Measurements from ENCODE around the gene CFAP46.

DNA sequence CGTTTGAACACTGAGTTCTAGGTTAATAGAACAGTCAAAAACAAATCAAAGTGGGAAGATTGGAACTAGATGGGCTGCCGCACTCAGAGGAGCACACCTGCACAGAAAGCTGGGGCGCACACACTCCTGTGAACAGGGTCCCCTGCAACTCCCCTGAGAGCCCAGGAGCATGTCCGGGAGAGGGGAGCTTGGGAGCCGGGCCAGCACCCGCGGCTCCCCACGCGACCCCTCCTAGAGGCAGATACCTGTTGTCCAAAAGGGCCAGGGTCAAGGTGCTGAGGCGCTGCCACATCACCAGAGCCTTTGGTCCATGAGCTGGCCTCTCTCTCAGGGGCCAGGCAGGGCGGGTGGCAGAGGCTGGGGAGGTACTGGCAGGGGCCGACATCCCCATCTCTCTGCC is 162.0 kb downstream of the CFAP46 start:
- no peak for TF ChIP-seq YY1 (IDR thresholded peaks at IDR 0.05; ENCODE audit: insufficient read depth, insufficient read length)
- TF ChIP-seq ZNF274 (IDR thresholded peaks at IDR 0.05; ENCODE audit: low read depth, low read length): no peak
- TF ChIP-seq SUZ12 (IDR thresholded peaks at IDR 0.05; ENCODE audit: extremely low read depth, insufficient read depth, insufficient read length): no peak
